ENCODE measurements around the gene CST9.
"Not testable (repeated sequence)": the region's sequence is repeated elsewhere in the genome, so short reads cannot be mapped to it uniquely, and the experiment has no call there.

Gene CST9

GRCh38 chr20:23637282-23638221, 31.8 kb upstream of the CST9 start, which contains the start of gene CST3:
Gene CST3, minus strand, starts transcription at chr20:23637955. Its CDS starts 93 bp downstream, at chr20:23637862.
- DNase-seq (ENCODE audit: low read depth in 2 of 2) = no peak

GRCh38 chr20:23636908-23637281, 31.2 kb upstream of the CST9 start:
- DNase-seq (ENCODE audit: low read depth in 2 of 2) = no peak

- DNase-seq (ENCODE audit: low read depth in 2 of 2) = no peak
These were observed 30.6 kb upstream of the CST9 start for GRCh38 chr20:23636182-23636907.

- DNase-seq (ENCODE audit: low read depth in 2 of 2) = not testable (repeated sequence)
These were observed 30.0 kb upstream of the CST9 start for GRCh38 chr20:23635768-23636090.

- DNase-seq (ENCODE audit: low read depth in 2 of 2) = no peak
These were observed 29.5 kb upstream of the CST9 start for GRCh38 chr20:23634985-23635767.

- no peak for DNase-seq (ENCODE audit: low read depth in 2 of 2)
These were observed 28.5 kb upstream of the CST9 start for GRCh38 chr20:23634044-23634801.

GRCh38 chr20:23632711-23633573, 27.2 kb upstream of the CST9 start:
- no peak for DNase-seq (ENCODE audit: low read depth in 2 of 2)

- no peak for DNase-seq (ENCODE audit: low read depth in 2 of 2)
These were observed 26.4 kb upstream of the CST9 start for GRCh38 chr20:23631981-23632710.

GRCh38 chr20:23631226-23631822, 25.6 kb upstream of the CST9 start:
- no peak for DNase-seq (ENCODE audit: low read depth in 2 of 2)

GRCh38 chr20:23630392-23630849, 24.7 kb upstream of the CST9 start:
- no peak for DNase-seq (ENCODE audit: low read depth in 2 of 2)

- no peak for DNase-seq (ENCODE audit: low read depth in 2 of 2)
These were observed 24.1 kb upstream of the CST9 start for GRCh38 chr20:23629542-23630391.

- DNase-seq (ENCODE audit: low read depth in 2 of 2) = no peak
These were observed 23.4 kb upstream of the CST9 start for GRCh38 chr20:23629017-23629541.

- DNase-seq (ENCODE audit: low read depth in 2 of 2) = no peak
These were observed 22.8 kb upstream of the CST9 start for GRCh38 chr20:23628402-23629016.

- no peak for DNase-seq (ENCODE audit: low read depth in 2 of 2)
These were observed 21.8 kb upstream of the CST9 start for GRCh38 chr20:23627501-23627900.

GRCh38 chr20:23626040-23626620, 20.4 kb upstream of the CST9 start:
- DNase-seq (ENCODE audit: low read depth in 2 of 2) = no peak

- no peak for DNase-seq (ENCODE audit: low read depth in 2 of 2)
These were observed 19.7 kb upstream of the CST9 start for GRCh38 chr20:23625236-23625964.

GRCh38 chr20:23624324-23624691, 18.6 kb upstream of the CST9 start:
- DNase-seq (ENCODE audit: low read depth in 2 of 2) = no peak
